8988T (cell line): ENCODE results near the gene SYCE3.

Experiments
- DNase-seq: peaks from one replicate; pipeline ENCODE4 v3.0.0; 2011

SYCE3 gene

DNA sequence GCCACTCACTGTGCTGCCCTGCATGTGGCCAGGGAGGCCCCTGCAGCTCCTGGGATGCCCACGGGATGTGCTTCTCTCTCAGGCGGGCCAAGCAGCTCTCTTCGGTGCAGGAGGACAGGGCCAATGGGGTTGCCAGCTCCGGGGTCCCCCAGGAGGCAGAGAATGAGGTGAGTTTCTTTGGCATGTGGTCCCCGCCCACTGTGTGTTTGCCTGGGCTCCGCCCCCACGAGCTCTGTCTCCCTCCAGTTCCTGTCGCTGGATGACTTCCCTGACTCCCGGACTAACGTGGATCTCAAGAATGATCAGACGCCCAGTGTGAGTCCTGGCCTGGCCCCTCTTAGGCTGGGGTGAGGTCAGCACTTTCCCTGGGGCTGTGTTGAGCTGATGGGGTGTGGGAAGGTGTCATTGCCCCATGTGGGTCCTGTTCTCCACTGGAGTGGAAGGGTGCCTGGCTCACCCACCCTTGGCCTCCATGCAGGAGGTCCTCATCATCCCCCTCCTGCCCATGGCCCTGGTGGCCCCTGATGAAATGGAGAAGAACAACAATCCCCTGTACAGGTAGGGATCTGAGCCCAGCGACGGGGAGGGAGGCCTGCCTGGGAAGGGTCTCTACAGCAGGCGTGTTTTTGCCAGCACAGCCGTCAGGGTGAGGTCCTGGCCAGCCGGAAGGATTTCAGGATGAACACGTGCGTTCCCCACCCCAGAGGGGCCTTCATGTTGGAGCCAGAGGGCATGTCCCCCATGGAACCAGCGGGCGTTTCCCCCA lies 45.0 kb downstream of the SYCE3 start:
- DNase-seq: no peak

DNA sequence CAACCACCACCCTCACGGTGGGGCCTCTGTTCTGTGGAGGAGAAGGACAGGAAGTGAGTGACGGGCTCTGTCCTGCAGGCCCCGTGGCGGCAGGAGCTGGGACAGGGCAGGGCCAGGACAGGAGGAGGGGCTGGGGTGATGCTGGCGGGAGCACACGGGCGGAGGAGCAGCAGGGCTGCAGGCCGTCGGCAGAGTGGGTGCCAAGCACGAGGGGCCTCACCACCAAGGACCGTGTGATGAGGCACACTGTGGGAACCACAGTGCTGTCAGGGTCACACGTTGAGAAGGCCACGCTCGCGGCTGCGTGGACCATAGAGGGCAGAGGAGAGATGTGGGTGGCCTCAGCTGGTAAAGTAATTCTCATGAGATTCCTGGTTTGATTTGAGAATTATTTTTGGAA lies 45.8 kb downstream of the SYCE3 start:
- no peak for DNase-seq

DNA sequence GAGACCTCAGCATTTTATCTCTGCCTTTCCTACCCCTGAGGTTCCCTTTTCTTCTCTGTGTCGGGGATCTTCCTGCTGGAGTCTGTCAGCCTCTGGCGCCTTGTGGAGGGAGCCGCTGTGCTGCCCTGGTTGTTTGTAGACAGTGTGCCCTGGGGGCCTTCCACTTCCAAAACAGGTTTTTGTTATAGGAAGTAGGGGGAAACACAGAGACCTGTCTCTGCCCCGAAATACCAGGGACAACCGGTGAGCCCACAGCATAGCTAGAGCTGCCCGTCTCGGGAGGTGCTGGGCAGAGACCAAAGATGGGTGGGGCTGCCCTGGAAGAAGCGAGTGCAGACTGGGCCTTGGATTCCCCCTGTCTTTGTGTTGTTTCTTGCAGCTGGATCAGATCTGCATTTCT lies 46.7 kb downstream of the SYCE3 start:
- DNase-seq: no peak

DNA sequence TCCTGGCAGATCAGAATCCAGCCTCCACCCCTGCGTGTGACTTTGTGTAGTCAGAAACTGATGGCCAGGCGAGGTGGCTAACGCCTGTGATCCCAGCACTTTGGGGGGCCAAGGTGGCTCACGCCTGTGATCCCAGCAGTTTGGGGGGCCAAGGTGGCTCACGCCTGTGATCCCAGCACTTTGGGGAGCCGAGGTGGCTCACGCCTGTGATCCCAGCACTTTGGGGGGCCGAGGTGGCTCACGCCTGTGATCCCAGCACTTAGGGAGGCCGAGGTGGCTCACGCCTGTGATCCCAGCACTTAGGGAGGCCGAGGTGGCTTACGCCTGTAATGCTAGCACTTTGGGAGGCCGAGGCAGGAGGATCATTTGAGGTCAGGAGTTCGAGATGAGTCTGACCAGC lies 49.5 kb downstream of the SYCE3 start:
- no peak for DNase-seq

DNA sequence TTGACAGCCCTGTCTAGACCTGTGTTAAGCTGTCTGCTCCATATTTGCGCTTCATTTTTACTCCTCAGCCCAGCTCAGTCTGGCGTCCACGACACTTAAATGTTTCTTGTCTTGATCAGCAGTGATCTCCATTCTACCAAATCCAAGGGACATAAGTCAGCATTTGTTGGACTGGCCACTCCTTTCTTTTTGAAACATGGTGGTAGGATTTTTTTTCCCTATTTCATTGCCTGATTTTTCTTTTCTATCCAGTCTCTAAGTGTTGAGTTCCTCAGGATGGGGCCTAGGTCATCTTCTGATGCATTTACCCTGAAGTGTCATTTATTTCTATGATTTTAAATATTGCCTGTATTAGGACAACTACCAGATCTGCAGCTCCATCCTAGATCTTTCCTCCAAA lies 53.8 kb downstream of the SYCE3 start:
- DNase-seq: no peak

DNA sequence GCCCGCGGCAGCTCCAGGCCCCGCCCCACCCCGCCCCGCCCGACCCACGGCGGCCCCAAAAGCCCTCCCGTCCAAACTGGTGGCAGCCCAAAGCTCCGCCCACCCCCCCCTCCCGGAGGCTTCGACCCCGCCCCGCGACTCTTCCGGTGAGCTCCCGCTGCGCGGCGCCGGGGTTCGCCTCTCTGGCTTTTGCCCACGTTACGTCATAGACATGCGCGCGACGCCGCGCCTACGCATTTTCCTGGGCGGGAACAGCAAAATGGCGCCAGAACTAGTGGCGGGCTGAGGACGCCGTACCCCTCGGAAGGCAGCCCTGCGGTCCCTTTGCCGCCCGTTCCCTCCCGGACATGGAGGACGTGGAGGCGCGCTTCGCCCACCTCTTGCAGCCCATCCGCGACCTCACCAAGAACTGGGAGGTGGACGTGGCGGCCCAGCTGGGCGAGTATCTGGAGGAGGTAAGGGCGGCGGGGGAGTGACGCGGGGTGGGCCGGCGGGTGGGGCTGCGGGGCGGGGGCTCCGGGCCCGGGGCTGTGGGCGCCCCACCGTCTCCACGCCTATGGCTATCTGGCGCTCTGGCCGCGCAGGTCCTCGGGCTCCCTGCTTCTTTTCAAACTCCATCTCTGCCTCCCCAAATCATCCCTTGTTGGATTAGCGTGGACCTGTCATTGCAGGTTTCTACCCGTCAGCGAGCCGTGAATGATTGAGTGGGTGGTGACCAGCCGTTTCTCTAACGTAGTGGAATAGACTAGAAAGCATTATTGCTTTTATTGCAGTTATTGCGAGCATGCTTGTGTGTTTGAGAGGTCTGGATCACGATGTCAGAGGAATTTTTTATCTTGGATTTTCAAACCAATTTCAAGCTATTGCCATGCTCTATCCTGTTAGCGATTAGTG lies 54.5 kb downstream of the SYCE3 start, which contains the start of gene NCAPH2:
TSS of gene NCAPH2 (plus strand) at position 234 of the 894 bp plus-strand sequence. CDS start at position 348, 114 bp downstream.
- DNase-seq: peak; percentile 96

DNA sequence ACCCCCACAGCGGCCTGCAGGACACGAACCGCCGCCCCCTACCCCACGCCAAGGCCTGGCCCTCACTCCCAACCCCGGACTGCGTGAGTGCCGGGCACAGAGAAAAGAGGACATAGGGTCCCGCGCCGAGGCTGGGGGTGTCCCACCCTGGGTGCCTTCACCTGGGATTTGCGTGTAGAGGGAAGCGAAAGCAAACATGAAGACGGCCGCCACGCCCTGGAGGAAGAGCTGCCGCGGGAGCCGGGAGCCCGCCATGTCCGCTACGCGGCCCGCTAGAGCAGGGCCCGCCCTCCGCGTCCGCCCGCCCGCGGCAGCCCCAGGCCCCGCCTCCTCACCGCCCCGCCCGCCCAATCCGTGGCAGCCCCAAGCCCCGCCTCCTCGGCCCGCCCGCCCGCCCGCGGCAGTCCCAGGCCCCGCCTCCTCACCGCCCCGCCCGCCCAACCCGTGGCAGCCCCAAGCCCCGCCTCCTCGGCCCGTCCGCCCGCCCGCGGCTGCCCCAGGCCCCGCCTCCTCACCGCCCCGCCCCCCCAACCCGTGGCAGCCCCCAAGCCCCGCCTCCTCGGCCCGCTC lies 55.2 kb downstream of the SYCE3 start, which contains the start of gene LMF2:
TSS of gene LMF2 (minus strand) at position 282 of the 570 bp plus-strand sequence. CDS start at position 255, 27 bp downstream.
- DNase-seq: peak; percentile 93

DNA sequence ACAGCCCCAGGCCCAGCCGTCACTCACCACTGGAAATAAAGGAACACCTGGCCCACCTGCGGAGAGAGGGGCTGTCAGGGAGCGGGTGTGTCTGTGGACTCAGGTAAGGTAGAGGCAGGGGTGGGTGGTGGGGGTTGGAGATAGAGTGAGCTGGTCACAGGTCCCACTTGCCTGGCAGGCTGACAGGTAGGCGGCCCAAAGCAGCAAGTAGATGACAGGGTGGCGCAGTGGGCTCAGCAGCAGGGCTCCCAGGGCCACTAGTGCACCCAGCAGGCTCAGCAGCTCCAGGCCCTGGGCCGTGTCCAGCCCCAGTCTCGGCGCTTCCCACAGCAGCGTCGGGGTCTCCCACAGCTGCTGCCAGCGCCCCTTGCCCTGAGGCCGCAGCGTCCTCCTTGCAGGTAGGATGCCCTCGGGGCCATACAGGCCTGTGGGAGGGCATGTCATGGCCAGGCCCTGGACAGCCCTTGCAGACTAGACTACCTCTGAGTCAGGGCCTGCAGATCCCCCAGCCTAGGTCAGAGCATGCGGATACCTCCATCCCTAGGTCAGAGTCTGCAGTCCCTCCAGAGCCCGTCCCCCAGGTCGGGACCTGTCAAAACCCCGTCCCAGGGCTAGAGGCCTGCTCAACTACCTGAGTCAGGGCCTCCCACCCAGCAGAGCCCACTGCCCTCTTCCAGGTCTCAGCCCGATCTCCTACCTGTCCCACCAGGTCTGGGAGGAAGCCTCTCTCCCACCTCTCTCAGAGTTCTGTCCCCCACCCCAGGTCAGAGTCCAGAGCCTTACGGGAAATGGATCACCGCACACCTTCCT lies 55.9 kb downstream of the SYCE3 start:
- no peak for DNase-seq

DNA sequence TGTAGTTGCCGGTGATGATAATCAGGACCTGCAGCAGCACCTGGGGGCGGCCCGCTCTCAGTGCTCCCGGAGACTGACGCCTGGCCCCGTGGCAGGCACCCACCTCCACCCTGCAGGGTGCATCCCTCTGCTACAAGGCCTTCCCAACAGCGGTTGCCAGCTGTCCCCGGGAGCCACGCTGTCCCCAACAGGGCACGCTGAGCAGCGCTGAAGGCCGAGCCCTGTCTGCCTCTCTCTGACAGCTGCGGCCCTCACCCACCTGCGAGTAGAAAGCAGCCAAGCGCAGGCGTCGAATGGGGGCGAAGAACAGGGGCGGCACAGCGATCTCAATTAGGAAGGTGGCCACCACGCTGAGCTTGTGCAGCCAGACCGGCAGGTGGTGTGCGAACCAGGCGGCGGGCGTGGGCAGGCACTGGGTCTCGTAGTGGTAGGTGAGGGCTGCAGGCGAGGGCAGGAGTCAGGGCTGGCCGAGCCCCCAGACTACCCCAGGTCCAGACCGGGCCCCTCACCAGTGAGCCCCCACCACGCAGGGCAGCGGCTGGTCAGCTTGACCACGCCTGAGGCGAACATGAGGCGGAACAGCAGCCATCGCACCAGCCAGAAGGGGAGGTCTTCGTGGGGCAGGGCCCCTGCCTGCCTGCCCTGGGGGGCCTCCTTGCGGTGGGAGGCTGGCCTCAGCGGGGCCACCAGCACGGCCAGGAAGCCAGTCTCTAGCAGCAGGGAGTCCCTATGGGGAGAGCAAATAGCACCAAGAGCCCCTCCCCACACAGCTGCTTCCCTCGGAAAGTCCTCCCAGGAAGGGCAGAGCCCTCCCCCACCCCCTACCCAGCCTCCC lies 56.7 kb downstream of the SYCE3 start:
- DNase-seq: no peak

DNA sequence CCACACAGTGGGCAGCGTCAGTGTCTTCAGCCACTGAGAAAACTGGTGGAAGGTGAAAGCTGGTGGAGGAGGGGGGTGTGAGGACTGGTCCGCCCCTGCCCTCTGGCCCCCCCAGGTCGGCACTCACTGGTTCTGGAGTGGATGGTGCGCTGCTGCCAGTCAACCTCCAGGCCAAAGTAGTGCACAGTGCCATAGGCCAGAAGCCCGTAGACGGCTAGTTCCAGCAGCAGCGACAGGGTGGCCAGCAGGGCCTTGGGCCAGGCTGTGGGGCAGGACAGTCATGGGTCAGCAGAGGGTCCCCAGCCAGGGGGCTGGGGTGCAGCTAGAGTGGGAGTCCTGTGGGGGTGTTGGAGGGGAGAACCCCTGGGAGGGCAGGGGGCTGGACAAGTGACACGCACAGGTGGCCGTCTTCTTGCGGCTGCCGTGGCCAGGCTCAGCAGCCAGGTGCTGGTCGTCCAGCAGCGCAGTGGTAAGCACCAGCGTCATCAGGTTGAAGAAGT lies 57.4 kb downstream of the SYCE3 start:
- DNase-seq: no peak

DNA sequence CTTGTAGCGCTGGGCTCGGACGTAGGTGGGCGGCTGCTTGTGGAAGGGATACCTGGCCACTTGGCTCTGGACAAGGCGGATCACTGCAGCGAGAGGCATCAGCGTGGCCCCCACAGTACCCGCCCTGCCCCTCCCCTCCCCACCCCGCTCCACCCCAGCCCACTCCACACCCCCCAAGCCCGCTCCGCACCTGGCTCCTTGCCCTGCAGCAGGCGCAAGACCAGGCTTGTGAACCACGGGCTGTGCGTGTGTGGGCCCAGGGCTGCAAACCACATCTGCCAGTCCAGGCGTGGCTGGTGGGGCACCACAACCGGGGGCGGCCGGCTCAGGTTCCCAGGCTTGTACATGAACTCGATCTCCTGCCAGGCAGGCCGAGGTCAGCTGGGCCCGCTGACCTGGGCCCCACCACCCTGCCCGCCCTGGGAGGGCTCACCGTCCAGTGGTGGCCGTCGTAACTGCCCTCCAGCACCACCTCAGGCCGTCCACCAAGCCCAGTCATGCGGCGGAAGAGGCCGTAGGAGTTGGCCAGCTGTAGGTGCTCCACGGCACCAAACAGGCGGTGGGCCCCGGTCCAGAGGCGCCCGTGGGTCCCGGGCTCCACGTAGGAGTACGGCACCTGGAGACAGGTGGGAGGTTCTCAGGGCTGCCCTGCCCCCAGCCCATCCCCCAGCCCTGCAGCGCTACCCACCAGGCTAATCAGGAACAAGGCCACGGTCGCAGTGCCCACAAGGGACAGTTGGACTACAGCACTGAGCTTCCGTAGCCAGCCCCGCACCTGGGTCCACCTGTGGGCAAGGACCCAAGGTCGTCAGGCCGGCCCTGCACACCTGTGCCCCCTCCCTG lies 58.1 kb downstream of the SYCE3 start:
- no peak for DNase-seq

DNA sequence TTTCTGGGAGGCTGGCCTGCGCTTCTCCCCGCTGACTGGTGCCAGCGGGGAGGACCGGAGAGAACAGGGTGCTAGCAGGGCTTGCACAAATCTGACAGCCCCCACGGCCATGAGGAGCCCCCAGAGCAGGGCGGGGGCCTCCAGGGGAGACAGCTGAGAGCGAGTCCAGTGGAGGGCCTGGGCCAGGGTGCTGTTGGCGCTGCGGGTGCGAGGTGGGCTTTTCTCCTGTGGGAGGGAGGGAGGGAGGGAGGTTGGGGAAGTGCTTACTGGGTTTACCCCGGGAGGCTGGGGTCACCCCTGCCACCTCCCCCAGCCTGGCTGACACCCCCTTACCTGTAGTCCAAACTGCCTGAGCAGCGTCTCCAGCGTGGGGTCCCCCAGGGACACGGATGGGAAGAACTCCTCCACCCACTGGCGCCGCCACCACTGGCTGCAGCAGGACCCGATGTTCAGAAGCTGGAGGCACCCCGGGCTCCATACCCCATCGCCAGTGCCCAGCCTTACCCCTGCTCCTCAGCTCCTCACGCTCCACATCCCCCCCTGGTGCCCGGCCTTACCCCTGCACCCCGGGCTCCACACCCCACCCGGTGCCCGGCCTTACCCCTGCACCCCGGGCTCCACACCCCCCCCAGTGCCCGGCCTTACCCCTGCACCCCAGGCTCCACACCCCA lies 59.1 kb downstream of the SYCE3 start:
- no peak for DNase-seq

DNA sequence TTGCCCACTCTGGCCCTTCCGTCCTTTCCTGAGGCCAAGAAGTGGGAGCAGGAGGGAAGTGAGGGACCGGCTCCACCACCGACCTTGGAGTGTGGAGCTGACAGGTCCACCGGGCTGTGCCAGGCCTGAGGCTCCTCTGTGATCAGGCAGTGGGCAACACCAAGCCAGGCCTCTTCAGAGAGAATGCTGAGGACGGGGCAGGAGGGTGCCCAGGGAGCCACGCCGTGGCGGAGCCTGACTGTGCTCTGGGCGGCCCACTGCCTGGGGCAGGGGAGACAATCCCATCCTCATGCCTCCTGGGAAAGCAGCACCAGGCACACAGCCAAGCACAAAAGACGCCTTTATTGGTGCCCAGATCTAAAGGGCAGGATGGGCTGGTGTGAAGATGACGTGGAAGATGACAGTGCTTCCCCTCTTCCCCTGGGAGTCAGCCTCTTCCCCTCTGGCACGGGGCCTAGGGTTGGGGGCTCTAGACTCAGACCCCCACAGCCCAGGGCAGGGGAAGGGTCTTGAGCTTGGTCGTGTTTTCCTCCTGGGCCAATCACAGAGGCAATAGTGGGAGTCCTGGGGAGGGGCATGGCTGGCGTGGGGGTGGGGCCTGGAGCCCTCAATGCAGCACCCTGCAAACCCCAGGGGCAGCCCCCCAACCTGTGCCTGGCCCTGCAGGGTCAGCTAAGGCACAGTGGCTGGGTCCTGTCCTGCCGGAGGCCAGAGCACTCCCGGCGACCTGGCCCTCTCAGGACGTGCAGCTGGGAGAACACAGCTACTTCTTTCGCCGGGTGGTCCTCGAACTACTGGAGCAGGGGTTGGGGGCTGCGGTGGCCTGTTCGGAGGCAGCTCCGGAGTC lies 59.9 kb downstream of the SYCE3 start:
- no peak for DNase-seq

DNA sequence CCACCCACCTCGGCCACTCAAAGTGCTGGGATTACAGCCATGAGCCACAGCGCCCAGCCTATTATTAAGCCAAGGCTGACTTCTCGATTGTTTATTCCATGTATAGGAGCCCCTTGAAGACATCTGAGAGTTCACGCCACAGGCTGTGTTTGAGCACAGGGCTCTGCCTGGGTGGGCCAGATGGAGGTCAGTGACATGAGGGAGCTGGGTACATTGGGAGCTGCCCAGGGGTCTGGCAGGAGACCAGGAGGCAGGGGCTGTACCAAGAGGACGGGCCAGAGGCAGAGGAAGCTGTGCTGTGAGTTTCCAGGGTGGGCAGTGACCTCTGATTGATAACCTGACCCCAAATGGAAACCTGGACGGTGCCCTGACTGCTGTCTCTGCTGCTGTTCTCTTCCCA lies 60.6 kb downstream of the SYCE3 start:
- no peak for DNase-seq
